SU-DHL-6 (cell line): Measurements from ENCODE around the gene GALNT9.

Experiments
- H2AFZ ChIP-seq: fragments of 200-600 bp; sonication (generic); 2 replicates; pipeline ENCODE4 v1.6.1; 2014; ENCODE audit warnings: low read depth, mild to moderate bottlenecking, moderate library complexity, mixed read lengths, antibody characterized with exemption, low read length; ENCODE audit not compliant: severe bottlenecking
- H3F3A ChIP-seq: fragments of 200-600 bp; shearing (Covaris generic); 2 replicates; pipeline ENCODE4 v1.6.0; 2016; ENCODE audit warnings: antibody characterized with exemption, mild to moderate bottlenecking; ENCODE audit not compliant: insufficient read depth
- H3K27ac ChIP-seq: fragments of 200-600 bp; sonication (generic); 2 replicates; pipeline ENCODE4 v1.5.1; 2016; ENCODE audit warnings: low read depth, mild to moderate bottlenecking, low read length, moderate library complexity, mixed read lengths
- H3K27me3 ChIP-seq: fragments of 200-600 bp; sonication (generic), shearing (Covaris generic); 2 replicates; pipeline ENCODE4 v1.6.0; 2014; ENCODE audit warnings: mild to moderate bottlenecking, low read length
- H3K36me3 ChIP-seq: fragments of 200-600 bp; sonication (generic); 2 replicates; pipeline ENCODE4 v1.6.1; 2014; ENCODE audit warnings: mild to moderate bottlenecking, low read length, mixed read lengths
- H3K4me2 ChIP-seq: fragments of 300-600, 200-600 bp; shearing (Covaris generic), sonication (generic); 2 replicates; pipeline ENCODE4 v1.6.0; 2014; ENCODE audit warnings: low read length, low read depth, mild to moderate bottlenecking; ENCODE audit not compliant: poor library complexity, severe bottlenecking
- H3K4me3 ChIP-seq: fragments of 200-600 bp; sonication (generic); 2 replicates; pipeline ENCODE4 v1.5.1; 2014; ENCODE audit warnings: antibody characterized with exemption, low read length, mild to moderate bottlenecking, mixed read lengths; ENCODE audit not compliant: insufficient read depth, poor library complexity, severe bottlenecking
- H3K79me2 ChIP-seq: fragments of 200-600 bp; sonication (generic); 2 replicates; pipeline ENCODE4 v1.6.1; 2014; ENCODE audit warnings: mild to moderate bottlenecking, low read length, moderate library complexity; ENCODE audit not compliant: insufficient read depth
- H3K9ac ChIP-seq: fragments of 200-600 bp; sonication (generic); 2 replicates; pipeline ENCODE4 v1.7.0; 2014; ENCODE audit warnings: mild to moderate bottlenecking, low read length
- H3K9me2 ChIP-seq: fragments of 200-600 bp; sonication (generic); replicated peaks from 2 replicates; pipeline ENCODE4 v1.6.1; 2014; ENCODE audit warnings: low read length; ENCODE audit not compliant: insufficient read depth
- H3K9me3 ChIP-seq: fragments of 200-600 bp; sonication (generic); 2 replicates; pipeline ENCODE4 v1.6.1; 2014; ENCODE audit warnings: low read length, mixed read lengths; ENCODE audit not compliant: insufficient read depth
- H4K20me1 ChIP-seq: fragments of 200-600 bp; sonication (generic); 2 replicates; pipeline ENCODE4 v1.6.1; 2014; ENCODE audit warnings: low read depth, mild to moderate bottlenecking, antibody characterized with exemption, low read length, moderate library complexity, mixed read lengths
- CTCF ChIP-seq: fragments of 200-600 bp; sonication (generic); IDR thresholded peaks from one replicate; pipeline ENCODE4 v1.5.1; 2017; ENCODE audit warnings: antibody characterized with exemption, mild to moderate bottlenecking, low read length, moderate library complexity; ENCODE audit not compliant: insufficient read depth, poor library complexity, severe bottlenecking
- EZH2phosphoT487 ChIP-seq: fragments of 200-600 bp; sonication (generic), shearing (Covaris generic); conservative IDR thresholded peaks from 2 replicates; pipeline ENCODE4 v1.6.1; 2018; ENCODE audit warnings: mild to moderate bottlenecking, antibody characterized with exemption, low read length, moderate library complexity, mixed read lengths

Gene GALNT9

DNA sequence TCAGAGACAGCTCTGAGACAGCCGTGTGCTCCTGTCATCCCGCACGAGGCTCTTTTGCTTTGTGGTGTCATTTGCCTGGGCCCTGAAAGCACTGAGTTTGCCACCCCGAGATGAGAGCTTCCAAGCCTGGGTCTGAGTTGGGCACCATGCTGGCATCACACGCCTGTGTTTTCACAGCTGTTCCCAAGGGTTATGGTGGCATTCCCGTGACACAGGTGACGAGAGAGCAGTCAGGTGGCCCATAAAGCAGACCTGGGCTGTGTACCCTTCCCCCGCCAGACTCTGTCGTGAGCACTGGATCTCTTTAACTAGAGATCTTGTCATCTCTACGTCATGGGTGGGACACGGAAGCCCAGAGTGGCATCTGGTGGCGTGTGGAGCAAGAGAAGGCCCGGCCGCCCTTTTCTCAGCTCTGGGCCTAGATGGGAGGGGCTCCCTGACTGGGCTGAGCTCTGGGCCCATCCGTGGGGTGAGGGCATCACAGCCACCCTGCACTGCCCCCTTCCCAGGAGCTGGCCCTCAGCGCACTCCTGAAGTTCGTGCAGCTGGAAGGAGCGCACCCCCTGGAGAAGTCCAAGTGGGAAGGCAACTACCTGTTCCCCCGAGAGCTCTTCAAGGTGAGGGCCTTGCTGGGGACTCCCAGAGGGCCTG, 182.5 kb downstream of the GALNT9 start:
- no peaks in the 10 kb centered on the region for H3F3A ChIP-seq
- H4K20me1 ChIP-seq, result no peaks in the 10 kb centered on the region
- H3K27me3 ChIP-seq, result no peaks in the 10 kb centered on the region
- no peak overlapping the region for H3K4me3 ChIP-seq
- H2AFZ ChIP-seq, result no peak overlapping the region
- no peaks in the 10 kb centered on the region for H3K9me2 ChIP-seq
- H3K27ac ChIP-seq, result no peak overlapping the region
- H3K4me2 ChIP-seq, result no peak overlapping the region
- H3K36me3 ChIP-seq, result no peaks in the 10 kb centered on the region
- H3K79me2 ChIP-seq, result peaks cover 41% of the 10 kb centered on the region
- no peak overlapping the region for H3K9ac ChIP-seq
- TF ChIP-seq CTCF (no peak), EZH2phosphoT487 (no peak)
- no peaks in the 10 kb centered on the region for H3K9me3 ChIP-seq
